ENCODE results near the gene ABHD17C.

Gene ABHD17C

GRCh38 chr15:80698676-80699075 lies 3.6 kb downstream of the ABHD17C start:
- peaks cover 23 to 28% of the 10 kb centered on the region in 2 experiments for H3K4me1 ChIP-seq (ENCODE audit: control insufficient read depth in 1 of 2, insufficient read depth in 1 of 2, low read depth in 1 of 2, low read length in 1 of 2)

GRCh38 chr15:80699981-80700380 lies 4.9 kb downstream of the ABHD17C start:
- TF ChIP-seq CTCF (IDR thresholded peaks at IDR 0.05): no peak
- Histone ChIP-seq H3K9me3 (no peaks in the 10 kb centered on the region), H3K27ac (no peak overlapping the region), H3K27me3 (peaks cover 9% of the 10 kb centered on the region), H3K36me3 (no peaks in the 10 kb centered on the region), H3K4me3 (ENCODE audit: low read depth in 1 of 2, low read length in 1 of 2) (no peak overlapping the region), H3K4me1 (ENCODE audit: control insufficient read depth in 1 of 2, insufficient read depth in 1 of 2, low read depth in 1 of 2, low read length in 1 of 2) (peaks cover 16 to 21% of the 10 kb centered on the region in 2 experiments)

More at GRCh38 chr15:80698676-80699075, 3.6 kb downstream of the ABHD17C start:
- peaks cover 20% of the 10 kb centered on the region for H3K27me3 ChIP-seq
- no peak overlapping the region for H3K27ac ChIP-seq
- no peak overlapping the region for H3K4me3 ChIP-seq (ENCODE audit: low read depth in 1 of 2, low read length in 1 of 2)
- no peaks in the 10 kb centered on the region for H3K36me3 ChIP-seq
- no peak for TF ChIP-seq CTCF (IDR thresholded peaks at IDR 0.05)
- H3K9me3 ChIP-seq: no peaks in the 10 kb centered on the region

GRCh38 chr15:80701676-80702311 lies 6.7 kb downstream of the ABHD17C start:
- Histone ChIP-seq H3K27me3 (no peaks in the 10 kb centered on the region), H3K36me3 (no peaks in the 10 kb centered on the region), H3K27ac (no peak overlapping the region), H3K4me1 (ENCODE audit: control insufficient read depth in 1 of 2, insufficient read depth in 1 of 2, low read depth in 1 of 2, low read length in 1 of 2) (peaks cover 7 to 9% of the 10 kb centered on the region in 2 experiments), H3K9me3 (no peaks in the 10 kb centered on the region), H3K4me3 (ENCODE audit: low read depth in 1 of 2, low read length in 1 of 2) (no peak overlapping the region)
- no peak for TF ChIP-seq CTCF (IDR thresholded peaks at IDR 0.05)

- no peaks in the 10 kb centered on the region for H3K36me3 ChIP-seq
- no peak overlapping the region for H3K27ac ChIP-seq
- H3K4me1 ChIP-seq (ENCODE audit: control insufficient read depth in 1 of 2, insufficient read depth in 1 of 2, low read depth in 1 of 2, low read length in 1 of 2): peaks cover 6 to 17% of the 10 kb centered on the region in 2 experiments
- no peak for TF ChIP-seq CTCF (IDR thresholded peaks at IDR 0.05)
- no peaks in the 10 kb centered on the region for H3K9me3 ChIP-seq
- H3K4me3 ChIP-seq (ENCODE audit: low read depth in 1 of 2, low read length in 1 of 2): no peak overlapping the region
- H3K27me3 ChIP-seq: no peaks in the 10 kb centered on the region
Observed at GRCh38 chr15:80703081-80703480, 8.0 kb downstream of the ABHD17C start.

GRCh38 chr15:80703965-80704364 lies 8.9 kb downstream of the ABHD17C start:
- TF ChIP-seq CTCF (IDR thresholded peaks at IDR 0.05): no peak
- peaks cover 6 to 17% of the 10 kb centered on the region in 2 experiments for H3K4me1 ChIP-seq (ENCODE audit: control insufficient read depth in 1 of 2, insufficient read depth in 1 of 2, low read depth in 1 of 2, low read length in 1 of 2)

More at GRCh38 chr15:80703965-80704364, 8.9 kb downstream of the ABHD17C start:
- H3K27me3 ChIP-seq: no peaks in the 10 kb centered on the region
- H3K36me3 ChIP-seq: no peaks in the 10 kb centered on the region
- no peak overlapping the region for H3K4me3 ChIP-seq (ENCODE audit: low read depth in 1 of 2, low read length in 1 of 2)
- no peak overlapping the region for H3K27ac ChIP-seq
- H3K9me3 ChIP-seq: no peaks in the 10 kb centered on the region

All from neutrophil (primary cell).